22Rv1 (cell line): ENCODE measurements around the gene SCN5A.

Experiments used
- ZFX ChIP-seq: fragments of 450-650 bp; IDR thresholded peaks from 2 replicates; pipeline ENCODE4 v1.6.1; 2017; ENCODE audit warnings: antibody characterized with exemption, borderline replicate concordance
- TF ChIP-seq, protein P1 (sequence below): fragments of 450-650 bp; IDR thresholded peaks from 2 replicates; pipeline ENCODE4 v1.5.1; 2017; ENCODE audit warnings: mild to moderate bottlenecking

GRCh38 chr3:38538773-38539353 lies 110.6 kb downstream of the SCN5A start:
- TF ChIP-seq, protein P1, sequence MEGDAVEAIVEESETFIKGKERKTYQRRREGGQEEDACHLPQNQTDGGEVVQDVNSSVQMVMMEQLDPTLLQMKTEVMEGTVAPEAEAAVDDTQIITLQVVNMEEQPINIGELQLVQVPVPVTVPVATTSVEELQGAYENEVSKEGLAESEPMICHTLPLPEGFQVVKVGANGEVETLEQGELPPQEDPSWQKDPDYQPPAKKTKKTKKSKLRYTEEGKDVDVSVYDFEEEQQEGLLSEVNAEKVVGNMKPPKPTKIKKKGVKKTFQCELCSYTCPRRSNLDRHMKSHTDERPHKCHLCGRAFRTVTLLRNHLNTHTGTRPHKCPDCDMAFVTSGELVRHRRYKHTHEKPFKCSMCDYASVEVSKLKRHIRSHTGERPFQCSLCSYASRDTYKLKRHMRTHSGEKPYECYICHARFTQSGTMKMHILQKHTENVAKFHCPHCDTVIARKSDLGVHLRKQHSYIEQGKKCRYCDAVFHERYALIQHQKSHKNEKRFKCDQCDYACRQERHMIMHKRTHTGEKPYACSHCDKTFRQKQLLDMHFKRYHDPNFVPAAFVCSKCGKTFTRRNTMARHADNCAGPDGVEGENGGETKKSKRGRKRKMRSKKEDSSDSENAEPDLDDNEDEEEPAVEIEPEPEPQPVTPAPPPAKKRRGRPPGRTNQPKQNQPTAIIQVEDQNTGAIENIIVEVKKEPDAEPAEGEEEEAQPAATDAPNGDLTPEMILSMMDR, result no peak
- TF ChIP-seq ZFX, result no peak
